IPS-NIHi7 (cell line): ENCODE data around the gene MRE11.

ENCODE experiments used
- DNase-seq: peaks from one replicate; pipeline ENCODE4 v3.0.0; 2012; ENCODE audit warnings: mixed read lengths; ENCODE audit errors: extremely low spot score

Gene MRE11

GRCh38 chr11:94493281-94494125 is at the start of gene MRE11, which contains the start of gene ANKRD49:
MRE11 (minus strand) TSS chr11:94493844; CDS start chr11:94492801, 1,043 bp downstream.
ANKRD49 (plus strand) TSS chr11:94493984; CDS start chr11:94496694, 2,710 bp downstream.
- DNase-seq = peak; percentile 92

DNA sequence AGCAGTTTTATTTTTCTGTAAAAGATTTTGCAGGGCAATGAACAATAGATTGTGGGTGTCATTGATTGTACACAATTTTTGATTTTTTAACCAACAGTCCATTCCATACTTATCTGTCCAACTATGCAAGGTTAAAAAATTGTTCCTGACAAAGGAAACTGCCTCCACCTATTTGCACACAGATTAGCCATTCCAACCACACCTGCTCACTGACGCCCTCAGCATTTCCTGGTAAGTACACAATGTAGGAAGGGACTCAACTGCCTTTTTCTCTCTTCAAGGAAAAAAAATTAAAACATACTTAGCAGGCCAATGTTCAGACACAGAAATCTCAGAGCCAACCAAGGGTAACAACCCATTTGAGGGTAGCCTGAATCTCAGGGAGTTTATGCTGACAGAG is 45.8 kb upstream of the MRE11 start:
- DNase-seq = no peak

GRCh38 chr11:94537031-94537600 is 43.5 kb upstream of the MRE11 start:
- no peak for DNase-seq

DNA sequence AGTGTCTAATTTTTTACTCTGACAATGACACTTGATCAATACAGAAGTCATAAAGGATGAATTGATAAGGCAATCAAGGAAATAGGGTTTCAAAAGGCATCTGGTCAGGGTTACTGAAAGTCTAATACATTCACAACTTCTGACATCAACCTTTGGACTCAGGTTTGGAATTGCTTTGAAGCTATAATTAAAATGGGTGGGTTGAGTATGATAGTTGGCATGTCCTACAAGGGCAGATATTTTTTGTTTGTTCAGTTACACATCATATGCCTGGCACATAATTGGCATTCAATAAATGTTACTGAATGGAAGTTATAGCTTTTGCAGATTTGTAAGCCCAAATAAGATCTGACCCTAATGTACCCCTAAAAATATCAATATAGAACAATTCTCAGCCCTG is 42.7 kb upstream of the MRE11 start:
- no peak for DNase-seq

GRCh38 chr11:94533696-94534630 is 40.3 kb upstream of the MRE11 start:
- no peak for DNase-seq

GRCh38 chr11:94533206-94533605 is 39.6 kb upstream of the MRE11 start:
- no peak for DNase-seq

DNA sequence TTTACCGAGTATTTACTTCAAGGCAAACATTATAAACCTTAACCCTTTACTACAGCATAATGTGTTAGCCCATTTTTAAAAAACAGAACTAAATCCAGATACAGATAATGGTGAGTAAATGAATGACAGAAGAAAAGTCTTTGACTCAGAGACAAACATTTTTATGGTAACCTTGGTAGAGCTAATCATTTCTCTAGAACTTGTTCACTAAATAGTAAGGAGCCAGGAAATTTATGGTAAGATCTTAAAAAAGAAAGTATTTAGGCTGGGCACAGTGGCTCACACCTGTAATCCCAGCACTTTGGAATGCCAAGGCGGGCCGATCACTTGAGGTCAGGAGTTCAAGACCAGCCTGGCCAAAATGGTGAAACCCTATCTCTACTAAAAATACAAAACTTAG is 38.6 kb upstream of the MRE11 start:
- no peak for DNase-seq

DNA sequence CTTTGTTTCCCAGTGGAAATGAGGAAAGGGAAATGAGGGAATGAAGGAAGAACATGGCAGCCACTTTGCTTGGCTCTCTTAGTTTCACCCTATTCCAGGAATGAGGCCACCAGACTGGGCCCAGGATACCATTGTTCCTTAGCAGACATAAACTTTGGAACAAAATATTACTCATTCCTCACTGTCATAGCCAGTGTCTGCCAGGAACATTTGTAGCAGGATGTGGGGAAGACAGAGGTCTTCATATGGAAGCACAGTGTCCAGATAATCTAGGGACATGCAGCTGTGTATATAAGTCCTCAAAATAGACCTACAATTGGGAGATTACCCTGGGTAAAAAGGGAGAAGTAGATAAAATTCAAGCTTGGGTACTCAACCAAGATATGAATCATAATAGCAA is 34.9 kb upstream of the MRE11 start:
- DNase-seq = no peak

GRCh38 chr11:94526645-94527438 is 33.2 kb upstream of the MRE11 start:
- DNase-seq = no peak

DNA sequence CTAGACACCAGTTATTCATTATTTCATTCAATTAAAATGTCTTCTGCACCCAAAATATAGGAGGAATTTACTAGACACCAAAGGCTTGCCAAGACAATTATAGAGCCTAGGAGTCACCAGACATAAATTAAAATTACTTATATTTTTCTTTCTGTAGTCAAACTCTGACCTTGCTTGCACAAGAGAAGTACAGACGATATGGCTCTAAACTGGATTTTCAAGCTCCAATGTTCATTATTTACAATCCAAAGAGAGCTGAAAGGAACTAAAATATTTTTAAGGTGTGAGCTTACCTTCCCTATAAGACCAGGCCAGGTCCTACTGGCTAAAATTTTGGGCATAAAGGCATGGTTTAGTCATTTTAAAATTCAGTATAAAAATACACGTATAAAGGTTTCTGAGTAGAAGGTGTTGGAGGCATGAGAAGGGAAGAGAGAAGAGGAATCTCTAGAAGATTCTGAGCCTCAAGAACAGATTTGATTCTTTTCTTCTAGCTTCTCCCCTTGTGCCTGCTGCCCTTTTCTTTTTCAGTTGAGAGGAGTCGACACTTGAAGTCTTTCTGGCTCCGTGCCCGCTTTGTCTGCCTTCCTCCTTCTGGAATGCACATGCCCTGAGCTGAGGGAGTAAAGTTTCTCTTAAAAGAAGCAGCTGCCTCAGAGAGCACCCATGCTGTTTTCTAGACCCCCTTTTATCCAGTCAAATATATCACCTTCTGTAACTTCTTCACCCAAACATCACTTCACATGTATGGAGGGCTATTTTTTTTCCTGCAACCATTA is 32.1 kb upstream of the MRE11 start:
- no peak for DNase-seq

DNA sequence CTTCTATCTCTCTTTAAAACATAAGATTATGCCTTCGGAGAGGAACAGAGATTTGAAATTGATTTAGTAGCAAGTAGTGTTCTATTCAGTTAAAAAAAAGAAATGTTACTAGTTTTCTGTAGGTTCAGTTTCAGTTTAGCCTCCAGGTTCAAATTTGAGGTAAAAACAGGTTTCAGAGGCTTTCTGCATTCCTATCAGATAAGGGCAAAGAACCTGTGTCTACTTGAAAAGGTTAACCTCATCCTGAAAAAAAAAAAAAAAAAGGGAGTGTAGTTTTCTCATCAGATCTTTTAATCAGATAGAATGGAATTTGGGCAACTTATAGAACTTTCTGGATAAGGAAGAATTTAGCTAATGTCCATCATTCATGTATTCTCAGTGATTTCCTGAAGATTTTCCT is 30.7 kb upstream of the MRE11 start:
- no peak for DNase-seq

DNA sequence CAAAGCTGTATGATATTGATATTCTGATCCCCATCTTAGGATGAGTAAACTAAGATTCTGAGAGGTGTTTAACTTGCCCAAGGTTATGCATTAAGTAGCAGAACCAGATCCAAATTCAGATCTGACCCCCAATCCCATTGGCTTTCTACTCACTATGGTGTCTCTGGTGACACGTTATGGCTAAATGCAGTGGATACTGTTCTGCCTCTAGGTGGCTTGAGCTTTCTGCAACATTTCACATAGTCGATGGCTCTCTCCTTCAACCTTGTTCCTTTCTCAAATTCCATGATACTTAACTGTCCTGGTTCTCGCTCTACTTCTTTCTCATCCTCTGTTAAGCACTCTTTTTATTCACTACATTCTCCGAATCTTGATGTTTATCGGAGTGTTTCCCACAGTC is 28.0 kb upstream of the MRE11 start:
- DNase-seq = peak; percentile 37

- no peak for DNase-seq
Measured at GRCh38 chr11:94519478-94520084, 25.9 kb upstream of the MRE11 start.

GRCh38 chr11:94518300-94518699 is 24.7 kb upstream of the MRE11 start:
- DNase-seq = no peak

DNA sequence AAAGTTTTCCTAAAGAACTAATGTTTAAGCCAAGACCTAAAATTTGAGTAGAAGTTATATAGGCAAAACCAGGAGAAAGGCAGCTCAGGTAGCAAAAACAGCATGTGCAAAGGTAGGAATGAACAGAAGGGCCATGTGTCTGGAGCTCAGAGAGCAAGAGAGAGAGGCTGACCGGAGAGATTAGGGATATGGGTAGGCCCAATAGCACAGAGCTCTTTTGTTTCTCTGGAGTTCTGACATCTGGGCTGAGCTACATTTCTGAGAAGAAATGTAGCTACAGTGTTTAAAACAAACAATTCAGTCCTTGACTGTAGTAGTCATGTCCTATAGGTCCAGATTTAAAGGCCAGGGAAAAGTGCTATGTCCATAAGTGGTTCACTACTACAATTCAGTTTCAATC is 23.1 kb upstream of the MRE11 start:
- no peak for DNase-seq

GRCh38 chr11:94515398-94515797 is 21.8 kb upstream of the MRE11 start:
- no peak for DNase-seq

- no peak for DNase-seq
Measured at GRCh38 chr11:94513091-94513490, 19.4 kb upstream of the MRE11 start.

- peak; percentile 91 for DNase-seq
Measured at GRCh38 chr11:94511932-94512781, 18.5 kb upstream of the MRE11 start, which contains the start of gene C11orf97. C11orf97 (plus strand) TSS chr11:94512461; CDS start chr11:94512529, 68 bp downstream.

DNA sequence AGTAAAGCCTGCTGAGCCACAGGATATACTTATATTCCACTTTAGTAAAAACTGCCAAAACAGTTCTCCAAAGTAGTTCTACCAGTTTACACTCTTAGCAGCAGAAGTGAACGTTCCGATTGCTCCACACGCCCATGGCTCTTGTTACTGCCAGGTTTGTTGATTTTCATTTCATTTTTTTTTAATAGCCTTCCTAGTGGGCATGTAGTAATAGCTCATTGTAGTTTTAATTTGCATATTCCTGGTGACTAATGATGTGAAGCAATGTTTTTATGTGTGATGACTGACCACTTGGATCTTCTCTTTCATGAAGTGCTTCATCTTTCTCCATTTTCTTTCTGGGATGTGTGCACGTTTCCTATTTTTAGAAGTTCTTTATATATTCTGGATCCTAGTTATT is 13.8 kb upstream of the MRE11 start:
- DNase-seq = no peak
